Heart left ventricle (tissue), 16 donors: ENCODE results near the gene SRRM2. TPM values are rescaled to one million over a fixed set of nuclear protein-coding genes. Genes with fewer than 3 reads are reported as not detected.

ENCODE experiments used
- ATAC-seq, 4 donors: fragments of 200-7000 bp; cut with Tn5 transposase; one replicate each; pipeline ENCODE4 v1.9.1; 2020 to 2022; ENCODE audit warnings: moderate library complexity in 4 of 4, mild to moderate bottlenecking in 3 of 4, moderate number of reproducible peaks in 1 of 4
- DNase-seq, 5 donors: peaks; one replicate each; pipeline ENCODE4 v3.0.0-alpha.2; 2020
- H3K27ac ChIP-seq, 12 donors: fragments of 200-600 bp; sonication (generic) in 4 of 12; one replicate each; pipeline versions ENCODE4 v1.5.0 to v1.8.0; 2016 to 2022; ENCODE audit warnings: mild to moderate bottlenecking in 2 of 12
- H3K27me3 ChIP-seq, 9 donors: fragments of 200-600 bp; sonication (generic) in 2 of 9; one replicate each; pipeline versions ENCODE4 v1.5.1 to v1.8.0; 2016 to 2022; ENCODE audit warnings: mild to moderate bottlenecking in 3 of 9
- H3K36me3 ChIP-seq, 9 donors: fragments of 200-600 bp; sonication (generic) in 2 of 9; one replicate each; pipeline versions ENCODE4 v1.5.0 to v1.8.0; 2018 to 2022; ENCODE audit warnings: mild to moderate bottlenecking in 2 of 9
- H3K4me1 ChIP-seq, 12 donors: fragments of 200-600 bp; sonication (generic) in 4 of 12; one replicate each; pipeline versions ENCODE4 v1.5.0 to v1.8.0; 2016 to 2022; ENCODE audit warnings: mild to moderate bottlenecking in 3 of 12
- H3K4me3 ChIP-seq, 12 donors: fragments of 200-600 bp; sonication (generic) in 4 of 12; one replicate each; pipeline versions ENCODE4 v1.5.0 to v1.8.0; 2017 to 2022; ENCODE audit warnings: mild to moderate bottlenecking in 9 of 12, moderate library complexity in 4 of 12
- H3K9me3 ChIP-seq, 12 donors: fragments of 200-600 bp; sonication (generic) in 4 of 12; one replicate each; pipeline versions ENCODE4 v1.5.0 to v1.8.0; 2016 to 2022; ENCODE audit warnings: mild to moderate bottlenecking in 1 of 12
- CTCF ChIP-seq, 12 donors: fragments of 200-600 bp; sonication (generic) in 4 of 12; IDR thresholded peaks; one replicate each; pipeline versions ENCODE4 v1.5.0 to v1.8.0; 2018 to 2022; ENCODE audit warnings: antibody characterized with exemption in 12 of 12, mild to moderate bottlenecking in 5 of 12
- POLR2A ChIP-seq, 2 donors: fragments of 450-650 bp; IDR thresholded peaks; one replicate each; pipeline ENCODE4 v1.6.1; 2017; ENCODE audit warnings: antibody characterized with exemption in 2 of 2, mild to moderate bottlenecking in 2 of 2, moderate library complexity in 2 of 2
- WGBS, 4 donors: extraction: QIAGEN DNeasy Blood & Tissue Kit in 2 of 4; methylation state at CpG; one replicate each; pipeline versions ENCODE4 v1.1.5 to v1.1.7; 2013 to 2018; 5-methylcytosine and 5-hydroxymethylcytosine counted together
- intact Hi-C, 10 donors: fragments of 100-400 bp; cut with DNase I; formaldehyde crosslinking; loops; one replicate each; pipeline versions ENCODE4 v1.11.1 to v1.14.2; 2022
- polyA plus RNA-seq, 2 donors: library from polyadenylated mRNA; stranded (reverse); fragments of 200-250 nt; gene quantifications; one replicate each; pipeline ENCODE4 v1.2.3, GENCODE V29; 2013
- total RNA-seq, 9 donors: library from RNA; depleted of rRNA in 2 of 9; stranded (reverse); fragments of >200 nt in 2 of 9; fragmentation: NEBNext Ultra II Directional in 3 of 9; extraction: Animal tissue kit (Norgen Biotek cat#: 25700) in 3 of 9; gene quantifications; one replicate each; pipeline versions ENCODE4 v1.1.0 to v1.2.4, GENCODE V29; 2016 to 2023
- donor health status: ischemic (EF 13 %, LVEDD 7.1; RV severe dilation, severe dysfunction).
- donor health status: healthy with polysubstance abuse.
- donor health status: DM: no; HTN: yes; CAD: no.
- donor health status: DM: no; HTN: no; CAD: no.
- donor health status: ischemic (EF 25% LVEDD 6.9; RV normal size, moderate dysfunction).
- donor health status: ischemic (EF 25% LVEDD 5.7; RV mildly dilated, moderate dysfunction).
- donor health status: healthy.
- donor health status: DM: yes; HTN: yes; CAD: no.
- donor health status: ischemic (EF 35%, LVEDD 5.7; RV mildly dilated, moderate dysfunction).
- donor health status: nonischemic (EF 11% LVEDD 7.7; RV severe dilation, severe dysfunction).
- donor health status: DM: yes; HTN: yes; CAD: no.
- donor health status: PGD.
- donor health status: ischemic (EF 29% LVEDD 5.4; RV normal size, mild dysfunction).
- donor health status: nonischemic (EF 23%, LVEDD 6.1; RV moderate dilation, normal function).

The SRRM2 gene
- total and polyA plus RNA-seq, 11 donors, result 112 to 540 (median 233) TPM

GRCh38 chr16:2778630-2778958 is 26.2 kb downstream of the SRRM2 start:
- no peak for ATAC-seq
- Histone ChIP-seq H3K4me3 (peak overlapping the region in 9 of 12 donors; percentile 65 to 100 (median 93)), H3K4me1 (peaks cover 2 to 41% (median 26%) of the 10 kb centered on the region in 12 donors), H3K36me3 (peaks cover 0 to 18% (median 16%) of the 10 kb centered on the region in 9 donors), H3K27me3 (no peaks in the 10 kb centered on the region), H3K27ac (peak overlapping the region in 9 of 12 donors; percentile 98 to 100 (median 100)), H3K9me3 (no peaks in the 10 kb centered on the region)
- DNase-seq, result peak in 1 of 5 donors; percentile 40
- intact Hi-C loops, result loop anchor here in 1 of 10 donors (10.0 kb wide), 1 partner anchor 136 kb away; the partner anchor contains the start of gene FLYWCH1
- TF ChIP-seq CTCF (IDR thresholded peaks at IDR 0.05), result no peak
- TF ChIP-seq POLR2A (IDR thresholded peaks at IDR 0.05), result no peak
- WGBS, 4 donors, result 95 to 98% (median 97%) methylated on average over 12 of the region's 12 CpGs

- intact Hi-C loops, result loop anchor here in 1 of 10 donors (10.0 kb wide), 1 partner anchor 135 kb away; the partner anchor contains the start of gene FLYWCH1
- 83 to 86% (median 85%) methylated on average over 16 to 23 of the region's 23 CpGs for WGBS, 4 donors
- DNase-seq (peak in 2 of 5 donors; percentile 16 to 58), ATAC-seq (no peak)
- Histone ChIP-seq H3K4me3 (peak overlapping the region in 1 of 12 donors; percentile 67), H3K27me3 (peaks cover 0 to 1% (median 0%) of the 10 kb centered on the region in 9 donors), H3K36me3 (peaks cover 0 to 11% (median 9%) of the 10 kb centered on the region in 9 donors), H3K4me1 (peaks cover 2 to 40% (median 26%) of the 10 kb centered on the region in 12 donors), H3K9me3 (no peaks in the 10 kb centered on the region), H3K27ac (peak overlapping the region in 2 of 12 donors; percentile 100)
- TF ChIP-seq POLR2A (IDR thresholded peaks at IDR 0.05), result no peak
- no peak for TF ChIP-seq CTCF (IDR thresholded peaks at IDR 0.05)
These were observed 26.9 kb downstream of the SRRM2 start for GRCh38 chr16:2779151-2779920.

GRCh38 chr16:2779978-2780898 is 27.8 kb downstream of the SRRM2 start:
- ATAC-seq (no peak), DNase-seq (peak in 1 of 5 donors; percentile 16)
- peaks cover 2 to 35% (median 23%) of the 10 kb centered on the region in 12 donors for H3K4me1 ChIP-seq
- no peak overlapping the region for H3K4me3 ChIP-seq
- TF ChIP-seq CTCF (IDR thresholded peaks at IDR 0.05), result no peak
- no peak for TF ChIP-seq POLR2A (IDR thresholded peaks at IDR 0.05)
- H3K27ac ChIP-seq, result no peak overlapping the region
- peaks cover 2 to 10% (median 8%) of the 10 kb centered on the region in 9 donors for H3K27me3 ChIP-seq
- H3K9me3 ChIP-seq, result no peaks in the 10 kb centered on the region
- H3K36me3 ChIP-seq, result peaks cover 0 to 3% (median under 1%) of the 10 kb centered on the region in 9 donors
- 65 to 71% (median 66%) methylated on average over 17 of the region's 17 CpGs for WGBS, 4 donors
- intact Hi-C loops, result loop anchor here in 2 of 10 donors (10.0 kb wide), 2 partner anchors 85 to 135 kb away; partner anchors contain the start of gene FLYWCH1 (in 1 of the 2)
